ENCODE data around the gene ZNRF1. TPM values are rescaled to one million over a fixed set of nuclear protein-coding genes. Genes with fewer than 3 reads are reported as not detected.
"Not testable (repeated sequence)": the region's sequence is repeated elsewhere in the genome, so short reads cannot be mapped to it uniquely, and the experiment has no call there.

Gene ZNRF1
- total RNA-seq, 1 experiment from 2014 or later = 27.1 TPM

GRCh38 chr16:75007443-75007842 lies 8.6 kb downstream of the ZNRF1 start:
- Mint-ChIP-seq H3K4me1 (ENCODE audit: low read depth, unreplicated experiment) (peaks cover 29% of the 10 kb centered on the region), H3K4me3 (ENCODE audit: low read depth, unreplicated experiment) (no peak overlapping the region), H3K9me3 (ENCODE audit: low read depth, unreplicated experiment) (no peaks in the 10 kb centered on the region), H3K27ac (ENCODE audit: unreplicated experiment) (no peak overlapping the region), H3K27me3 (ENCODE audit: unreplicated experiment) (no peaks in the 10 kb centered on the region), H3K36me3 (ENCODE audit: insufficient read depth, unreplicated experiment) (peaks cover 5% of the 10 kb centered on the region)
- CTCF ChIA-PET = interaction anchor here (0.8 to 1.6 kb wide), 2 partner anchors 9 to 12 kb away, joined by 3 read pairs; no protein-coding TSS in a partner anchor
- TF ChIP-seq CTCF (IDR thresholded peaks at IDR 0.05; ENCODE audit: unreplicated experiment) = no peak
- BruUV-seq (replicated peaks) = no TSS peak
- DNase-seq = no peak
- intact Hi-C loops (cut with micrococcal nuclease; ENCODE audit: unreplicated experiment) = no loop called here

GRCh38 chr16:75010427-75010826 lies 11.6 kb downstream of the ZNRF1 start:
- intact Hi-C loops (cut with micrococcal nuclease; ENCODE audit: unreplicated experiment) = loop anchor here (5.0 kb wide), 1 partner anchor 87 kb away; no protein-coding TSS in a partner anchor
- peaks cover 24% of the 10 kb centered on the region for H3K4me1 Mint-ChIP-seq (ENCODE audit: low read depth, unreplicated experiment)
- CTCF ChIA-PET = interaction anchor here (0.7 to 2.2 kb wide), 2 partner anchors 87 to 281 kb away, joined by 6 to 9 read pairs; no protein-coding TSS in a partner anchor
- no peak overlapping the region for H3K27ac Mint-ChIP-seq (ENCODE audit: unreplicated experiment)
- H3K9me3 Mint-ChIP-seq (ENCODE audit: low read depth, unreplicated experiment) = no peaks in the 10 kb centered on the region
- H3K4me3 Mint-ChIP-seq (ENCODE audit: low read depth, unreplicated experiment) = no peak overlapping the region
- DNase-seq = no peak
- no peaks in the 10 kb centered on the region for H3K36me3 Mint-ChIP-seq (ENCODE audit: insufficient read depth, unreplicated experiment)
- no peak for TF ChIP-seq CTCF (IDR thresholded peaks at IDR 0.05; ENCODE audit: unreplicated experiment)
- no TSS peak for BruUV-seq (replicated peaks)
- H3K27me3 Mint-ChIP-seq (ENCODE audit: unreplicated experiment) = no peaks in the 10 kb centered on the region

GRCh38 chr16:75011634-75012307 lies 12.9 kb downstream of the ZNRF1 start:
- Mint-ChIP-seq H3K9me3 (ENCODE audit: low read depth, unreplicated experiment) (no peaks in the 10 kb centered on the region), H3K4me3 (ENCODE audit: low read depth, unreplicated experiment) (peak overlapping the region; percentile 34), H3K27me3 (ENCODE audit: unreplicated experiment) (no peaks in the 10 kb centered on the region), H3K27ac (ENCODE audit: unreplicated experiment) (peak overlapping the region; percentile 33), H3K36me3 (ENCODE audit: insufficient read depth, unreplicated experiment) (no peaks in the 10 kb centered on the region), H3K4me1 (ENCODE audit: low read depth, unreplicated experiment) (peaks cover 24% of the 10 kb centered on the region)
- BruUV-seq (replicated peaks) = no TSS peak
- DNase-seq = peak; percentile 51
- no peak for TF ChIP-seq CTCF (IDR thresholded peaks at IDR 0.05; ENCODE audit: unreplicated experiment)
- CTCF ChIA-PET = interaction anchor here (1.0 to 3.2 kb wide), 4 partner anchors 9 to 100 kb away, joined by 3 to 16 read pairs (median 8); partner anchors contain the start of gene ZNRF1
- intact Hi-C loops (cut with micrococcal nuclease; ENCODE audit: unreplicated experiment) = loop anchor here (5.0 kb wide), 1 partner anchor 86 kb away; no protein-coding TSS in a partner anchor

- no peak for TF ChIP-seq CTCF (IDR thresholded peaks at IDR 0.05; ENCODE audit: unreplicated experiment)
- Mint-ChIP-seq H3K36me3 (ENCODE audit: insufficient read depth, unreplicated experiment) (no peaks in the 10 kb centered on the region), H3K27me3 (ENCODE audit: unreplicated experiment) (no peaks in the 10 kb centered on the region), H3K4me3 (ENCODE audit: low read depth, unreplicated experiment) (peak overlapping the region; percentile 34), H3K27ac (ENCODE audit: unreplicated experiment) (peak overlapping the region; percentile 43), H3K9me3 (ENCODE audit: low read depth, unreplicated experiment) (no peaks in the 10 kb centered on the region), H3K4me1 (ENCODE audit: low read depth, unreplicated experiment) (peaks cover 28% of the 10 kb centered on the region)
- intact Hi-C loops (cut with micrococcal nuclease; ENCODE audit: unreplicated experiment) = loop anchor here (5.0 kb wide), 1 partner anchor 85 kb away; no protein-coding TSS in a partner anchor
- CTCF ChIA-PET = interaction anchor here (0.8 to 3.2 kb wide), 4 partner anchors 14 to 99 kb away, joined by 3 to 16 read pairs (median 8); partner anchors contain the start of gene ZNRF1
- BruUV-seq (replicated peaks) = no TSS peak
- DNase-seq = no peak
Measured at GRCh38 chr16:75012380-75013081, 13.7 kb downstream of the ZNRF1 start.

GRCh38 chr16:75013123-75013522 lies 14.3 kb downstream of the ZNRF1 start:
- CTCF ChIA-PET = interaction anchor here (0.8 to 3.2 kb wide), 3 partner anchors 17 to 98 kb away, joined by 3 to 16 read pairs (median 8); no protein-coding TSS in a partner anchor
- Mint-ChIP-seq H3K4me1 (ENCODE audit: low read depth, unreplicated experiment) (peaks cover 34% of the 10 kb centered on the region), H3K4me3 (ENCODE audit: low read depth, unreplicated experiment) (peak overlapping the region; percentile 7), H3K27ac (ENCODE audit: unreplicated experiment) (peak overlapping the region; percentile 43)
- DNase-seq; BruUV-seq (replicated peaks); H3K27me3 Mint-ChIP-seq (ENCODE audit: unreplicated experiment); H3K36me3 Mint-ChIP-seq (ENCODE audit: insufficient read depth, unreplicated experiment); H3K9me3 Mint-ChIP-seq (ENCODE audit: low read depth, unreplicated experiment): not testable (repeated sequence)
- intact Hi-C loops (cut with micrococcal nuclease; ENCODE audit: unreplicated experiment) = loop anchor here (5.0 kb wide), 1 partner anchor 84 kb away; no protein-coding TSS in a partner anchor
